Large intestine (tissue), 3 donors: Measurements from ENCODE around the gene VDAC2. TPM values are rescaled to one million over a fixed set of nuclear protein-coding genes. Genes with fewer than 3 reads are reported as not detected.

Source experiments
- DNase-seq, 2 donors: peaks; one replicate each; pipeline versions ENCODE4 v3.0.0 to v3.0.0-alpha.2; 2013
- H3K27ac ChIP-seq: one replicate; pipeline ENCODE4 v1.5.1; 2013; ENCODE audit warnings: low read length
- H3K27me3 ChIP-seq: 2 replicates; pipeline ENCODE4 v1.6.1; 2013; ENCODE audit warnings: low read length; ENCODE audit not compliant: control insufficient read depth, insufficient read depth
- H3K36me3 ChIP-seq: 2 replicates; pipeline ENCODE4 v1.6.1; 2013; ENCODE audit warnings: low read length; ENCODE audit not compliant: control insufficient read depth, insufficient read depth
- H3K4me1 ChIP-seq: one replicate; pipeline ENCODE4 v1.6.1; 2013; ENCODE audit warnings: low read length; ENCODE audit not compliant: control insufficient read depth, insufficient read depth
- H3K4me3 ChIP-seq: one replicate; pipeline ENCODE4 v1.5.1; 2013; ENCODE audit warnings: low read length
- H3K9me3 ChIP-seq: one replicate; pipeline ENCODE4 v1.6.1; 2013; ENCODE audit warnings: mild to moderate bottlenecking, low read depth, low read length, moderate library complexity; ENCODE audit not compliant: control insufficient read depth
- WGBS: methylation state at CpG from one replicate; pipeline ENCODE4 v1.1.5; 2013; ENCODE audit warnings: low lambda C conversion rate; ENCODE audit not compliant: insufficient coverage; 5-methylcytosine and 5-hydroxymethylcytosine counted together
- polyA plus RNA-seq: library from polyadenylated mRNA; unstranded; fragments of 120-200 nt; gene quantifications from one replicate; pipeline ENCODE4 v1.2.1, GENCODE V29; 2013

The VDAC2 gene
- polyA plus RNA-seq, 1 donor = 189 TPM

GRCh38 chr10:75272896-75273295 is 62.3 kb downstream of the VDAC2 start:
- Histone ChIP-seq H3K36me3 (no peaks in the 10 kb centered on the region), H3K4me3 (no peak overlapping the region), H3K27ac (no peak overlapping the region), H3K4me1 (peaks cover 8% of the 10 kb centered on the region), H3K27me3 (no peaks in the 10 kb centered on the region), H3K9me3 (no peaks in the 10 kb centered on the region)
- WGBS = no CpG with 5 or more reads among the region's 7 CpGs
- no peak for DNase-seq

GRCh38 chr10:75276069-75276872 is 65.7 kb downstream of the VDAC2 start:
- peak in 1 of 2 donors; percentile 72 for DNase-seq
- Histone ChIP-seq H3K36me3 (no peaks in the 10 kb centered on the region), H3K27ac (no peak overlapping the region), H3K4me3 (peak overlapping the region; percentile 42), H3K4me1 (peaks cover 8% of the 10 kb centered on the region), H3K27me3 (no peaks in the 10 kb centered on the region), H3K9me3 (no peaks in the 10 kb centered on the region)
- no CpG with 5 or more reads among the region's 46 CpGs for WGBS

DNA sequence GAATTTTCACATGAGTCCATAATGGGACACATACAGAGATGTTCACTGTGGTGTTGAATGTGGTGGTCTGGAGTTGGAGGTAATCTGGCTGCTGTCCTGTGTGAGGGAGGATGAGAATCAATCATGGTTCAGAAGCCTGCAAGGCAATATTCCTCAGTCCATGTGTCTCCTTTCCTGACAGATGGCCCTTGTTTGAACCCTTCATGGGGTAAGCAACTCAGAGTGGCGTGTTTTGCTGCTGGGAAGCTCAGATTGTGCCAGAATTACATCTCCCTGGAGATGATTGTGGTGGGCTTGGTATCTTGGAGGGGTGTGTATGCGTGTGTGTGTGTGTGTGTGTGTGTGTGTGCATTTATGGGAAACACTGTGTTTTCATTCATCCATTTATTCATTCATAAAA is 69.6 kb downstream of the VDAC2 start:
- Histone ChIP-seq H3K4me1 (peaks cover 34% of the 10 kb centered on the region), H3K4me3 (no peak overlapping the region), H3K27me3 (no peaks in the 10 kb centered on the region), H3K36me3 (no peaks in the 10 kb centered on the region), H3K9me3 (no peaks in the 10 kb centered on the region), H3K27ac (no peak overlapping the region)
- DNase-seq = no peak
- WGBS = no CpG with 5 or more reads among the region's 2 CpGs

Other genes starting within 250 kb of the VDAC2 start
- 12.3 TPM for gene SAMD8, start 99.1 kb upstream of the VDAC2 start, polyA plus RNA-seq
- 34.2 TPM for gene COMTD1, start 25.2 kb downstream of the VDAC2 start, polyA plus RNA-seq
- gene ZNF503, start 191.0 kb downstream of the VDAC2 start, polyA plus RNA-seq = 17.8 TPM
- gene LRMDA, start 220.8 kb downstream of the VDAC2 start, polyA plus RNA-seq = 5.3 TPM